SH-SY5Y (cell line): Measurements from ENCODE around the gene TARBP2.

Experiments used
- GATA2 ChIP-seq: IDR thresholded peaks from 2 replicates; pipeline ENCODE4 v1.6.1; 2011; ENCODE audit warnings: mild to moderate bottlenecking, low read depth, low read length
- GATA3 ChIP-seq: IDR thresholded peaks from 2 replicates; pipeline ENCODE4 v1.6.1; 2011; ENCODE audit warnings: low read depth, mild to moderate bottlenecking, low read length, moderate library complexity

- TF ChIP-seq GATA3, result no peak
- TF ChIP-seq GATA2, result no peak
Measured at GRCh38 chr12:53462935-53463334, 38.1 kb upstream of the TARBP2 start.
